ENCODE measurements around the gene ASB15.
"Not testable (repeated sequence)": the region's sequence is repeated elsewhere in the genome, so short reads cannot be mapped to it uniquely, and the experiment has no call there.

Gene ASB15

DNA sequence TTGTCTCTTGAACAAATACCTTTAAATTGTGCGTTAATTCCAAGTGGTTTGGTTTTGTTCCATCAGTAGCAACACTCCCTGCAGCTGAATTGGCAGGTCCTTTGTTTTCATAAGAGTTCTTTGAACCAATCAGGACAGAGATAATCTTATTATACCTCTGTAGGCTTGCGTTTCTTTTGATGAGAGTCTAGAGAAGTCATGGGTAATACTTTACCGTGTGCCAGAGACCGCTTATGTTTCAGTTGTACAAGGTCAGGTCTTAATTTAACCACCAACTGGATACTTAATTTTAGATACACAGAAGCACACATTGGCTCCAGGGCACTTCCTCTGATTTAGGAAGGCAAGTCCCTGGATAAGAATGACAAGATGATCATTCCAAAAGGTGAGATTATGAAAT lies at the start of gene ASB15:
ASB15 (plus strand) TSS at position 292 of the 400 bp plus-strand sequence. CDS start 12,682 bp downstream, outside the sequence.
- DNase-seq, result no peak

GRCh38 chr7:123552134-123552533 lies 49.5 kb upstream of the ASB15 start:
- not testable (repeated sequence) for DNase-seq

DNA sequence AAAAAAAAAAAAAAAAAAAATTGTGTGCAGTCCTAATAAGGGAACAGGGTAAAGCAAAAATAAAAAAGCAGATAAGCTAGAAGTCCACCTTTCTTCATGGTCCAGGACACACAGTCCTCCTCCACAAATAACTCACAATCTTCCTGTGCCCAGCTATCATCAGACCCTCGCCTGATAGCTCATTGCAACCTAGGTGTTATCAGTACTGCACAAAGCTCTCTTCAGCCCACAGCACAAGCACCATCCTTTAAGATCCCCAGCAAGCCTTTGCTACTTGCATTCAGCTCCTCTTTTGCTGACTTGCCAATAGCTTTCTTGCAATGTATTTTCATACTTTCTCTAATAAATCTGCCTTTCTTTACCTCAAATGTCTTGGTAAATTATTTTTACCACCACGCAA lies 49.0 kb upstream of the ASB15 start:
- no peak for DNase-seq

DNA sequence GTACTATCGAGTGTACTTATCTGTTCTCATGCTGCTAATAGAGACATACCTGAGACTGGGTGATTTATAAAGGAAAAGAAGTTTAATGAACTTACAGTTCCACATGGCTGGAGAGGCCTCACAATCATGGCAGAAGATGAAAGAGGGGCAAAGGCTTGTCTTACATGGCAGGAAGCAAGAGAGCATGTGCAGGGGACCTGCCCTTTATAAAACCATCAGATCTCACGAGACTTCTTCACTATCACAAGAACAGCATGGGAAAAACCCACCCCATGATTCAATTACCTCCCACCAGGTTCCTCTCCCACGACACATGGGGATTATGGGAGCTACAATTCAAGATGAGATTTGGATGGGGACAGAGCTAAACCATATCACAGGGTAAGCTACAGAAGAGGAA lies 48.5 kb upstream of the ASB15 start:
- DNase-seq, result no peak

DNA sequence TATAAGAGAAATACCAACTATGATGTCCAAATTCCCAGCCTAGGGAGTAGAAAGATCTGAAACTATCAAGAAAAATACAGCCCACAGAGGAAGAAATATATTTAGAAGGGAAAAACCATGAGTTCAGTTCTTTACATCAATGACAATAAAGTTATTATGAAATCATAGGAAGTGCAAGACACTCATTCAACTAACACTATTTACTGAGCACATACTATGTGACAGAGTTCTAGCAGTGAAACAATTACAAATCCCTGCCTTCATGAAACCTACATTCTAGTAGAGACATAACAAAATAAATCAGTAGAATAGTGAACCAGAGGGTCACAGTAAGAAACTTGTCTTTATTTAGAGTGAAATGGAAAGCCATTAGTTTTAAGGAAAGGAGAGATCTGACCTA lies 46.1 kb upstream of the ASB15 start:
- DNase-seq, result no peak

- DNase-seq, result no peak
These were observed 44.6 kb upstream of the ASB15 start for GRCh38 chr7:123557016-123557397.

DNA sequence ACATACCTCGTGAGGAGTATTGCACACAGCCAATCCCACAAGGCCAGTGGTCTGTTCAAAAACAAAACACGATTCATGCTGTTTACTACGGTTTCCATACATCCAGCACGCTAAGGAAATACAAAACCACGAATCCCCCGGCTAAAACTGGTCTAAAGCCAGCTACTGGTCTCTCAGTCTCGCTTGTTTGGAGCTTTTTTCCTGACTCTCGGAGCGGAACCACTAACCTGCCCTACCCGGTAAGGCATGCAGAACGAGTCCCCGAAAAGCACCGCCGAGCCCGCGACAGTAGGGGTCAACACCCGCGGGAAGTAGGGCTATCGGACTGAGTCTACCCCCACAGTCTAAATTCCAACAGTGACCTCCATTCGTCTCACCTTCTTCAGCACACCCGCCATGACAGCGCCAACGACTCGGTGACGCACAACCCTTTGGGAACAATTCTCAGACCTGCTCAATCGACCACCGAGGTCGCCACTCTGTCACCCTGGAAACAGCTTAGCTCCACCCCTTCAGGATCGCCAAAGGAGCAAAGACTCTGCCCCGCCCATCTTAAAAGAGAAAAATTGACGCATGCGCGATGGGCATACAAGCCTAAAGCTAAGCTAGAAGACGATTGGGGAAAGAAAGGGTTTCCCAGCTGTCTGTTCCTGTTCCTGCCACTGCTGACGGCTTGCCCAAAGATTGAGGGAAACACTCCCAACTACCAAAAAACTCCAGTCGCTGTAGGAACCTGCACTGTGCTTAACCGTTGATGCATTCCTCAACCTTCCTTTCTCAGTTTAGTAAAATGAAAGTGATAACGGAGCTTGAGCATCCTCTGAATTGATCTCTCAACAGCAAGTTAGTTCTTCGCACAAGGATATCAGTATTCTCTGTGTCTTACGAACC lies 44.0 kb upstream of the ASB15 start, which contains the start of gene NDUFA5:
NDUFA5 (minus strand) TSS at position 421 of the 891 bp plus-strand sequence; CDS start at position 398, 23 bp downstream.
- peak; percentile 82 for DNase-seq

GRCh38 chr7:123558289-123558874 lies 43.2 kb upstream of the ASB15 start:
- no peak for DNase-seq

GRCh38 chr7:123562121-123562520 lies 39.5 kb upstream of the ASB15 start:
- DNase-seq, result no peak

GRCh38 chr7:123569352-123570010 lies 32.1 kb upstream of the ASB15 start:
- DNase-seq, result no peak

GRCh38 chr7:123570390-123571182 lies 31.0 kb upstream of the ASB15 start:
- DNase-seq, result no peak

GRCh38 chr7:123571187-123571586 lies 30.4 kb upstream of the ASB15 start:
- DNase-seq, result no peak

GRCh38 chr7:123571684-123572083 lies 29.9 kb upstream of the ASB15 start:
- no peak for DNase-seq

DNA sequence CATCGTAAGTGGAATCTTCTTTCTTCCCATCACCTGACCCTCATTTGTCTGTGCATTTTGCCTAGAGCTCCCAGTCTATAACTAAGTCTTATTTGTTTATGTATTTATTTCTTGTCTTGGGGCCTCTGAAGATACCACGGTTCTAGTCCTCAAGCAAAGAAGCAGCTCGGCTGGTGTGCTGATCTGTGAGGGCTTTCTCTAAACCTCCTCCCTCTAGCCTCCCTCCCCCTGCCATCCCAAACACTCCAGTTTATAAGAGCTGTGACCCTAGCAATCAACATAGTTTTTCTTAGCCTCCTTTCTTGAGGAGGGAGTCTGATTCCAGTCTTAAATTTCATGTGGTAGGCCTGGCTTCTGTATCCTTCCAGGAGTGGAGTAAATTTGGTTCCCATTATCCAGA lies 28.3 kb upstream of the ASB15 start:
- no peak for DNase-seq

DNA sequence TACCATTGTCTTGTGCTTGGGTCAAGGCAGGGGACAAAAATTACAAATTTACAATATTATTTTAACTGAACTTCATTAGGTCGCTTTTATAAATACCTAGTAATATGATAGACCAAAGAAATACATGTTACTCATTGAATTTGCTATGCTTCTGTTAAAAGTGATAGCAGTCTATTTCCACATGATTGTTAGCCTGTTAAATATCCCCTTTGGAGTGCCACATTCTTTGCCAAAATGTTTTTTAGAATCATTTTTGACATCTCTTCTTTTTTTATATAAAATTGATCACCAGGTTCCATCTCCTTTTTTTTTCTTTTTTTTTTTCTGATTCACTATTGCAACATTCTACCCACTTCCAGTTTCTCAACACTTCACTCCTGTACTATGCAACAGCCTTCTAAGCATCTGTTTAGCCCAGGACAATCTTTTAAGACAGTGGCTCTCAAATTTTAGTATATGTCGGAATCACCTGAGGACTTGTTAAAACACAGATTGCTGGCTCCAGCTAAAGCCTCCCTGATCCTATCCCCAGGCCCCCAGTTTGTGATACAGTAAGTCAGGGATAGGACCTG lies 27.6 kb upstream of the ASB15 start:
- DNase-seq, result no peak

DNA sequence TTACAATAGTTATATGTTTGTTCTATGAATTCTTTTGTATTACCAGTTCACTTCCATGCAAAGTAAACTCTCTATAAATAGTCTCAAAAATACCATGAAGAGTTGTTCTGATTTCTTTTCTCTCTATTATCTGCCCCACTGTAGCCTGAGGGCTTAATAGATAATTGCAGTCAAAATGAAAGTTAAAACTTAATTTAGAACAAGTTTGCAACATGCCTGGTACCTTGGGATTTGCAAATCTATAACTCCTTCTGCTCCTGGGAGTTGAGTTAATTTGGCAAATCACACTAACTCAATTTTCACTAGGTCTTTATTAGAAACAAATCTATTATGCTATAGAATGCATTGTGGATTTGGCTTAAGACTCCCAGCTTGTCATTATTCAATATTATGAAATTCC lies 22.2 kb upstream of the ASB15 start:
- DNase-seq, result no peak

DNA sequence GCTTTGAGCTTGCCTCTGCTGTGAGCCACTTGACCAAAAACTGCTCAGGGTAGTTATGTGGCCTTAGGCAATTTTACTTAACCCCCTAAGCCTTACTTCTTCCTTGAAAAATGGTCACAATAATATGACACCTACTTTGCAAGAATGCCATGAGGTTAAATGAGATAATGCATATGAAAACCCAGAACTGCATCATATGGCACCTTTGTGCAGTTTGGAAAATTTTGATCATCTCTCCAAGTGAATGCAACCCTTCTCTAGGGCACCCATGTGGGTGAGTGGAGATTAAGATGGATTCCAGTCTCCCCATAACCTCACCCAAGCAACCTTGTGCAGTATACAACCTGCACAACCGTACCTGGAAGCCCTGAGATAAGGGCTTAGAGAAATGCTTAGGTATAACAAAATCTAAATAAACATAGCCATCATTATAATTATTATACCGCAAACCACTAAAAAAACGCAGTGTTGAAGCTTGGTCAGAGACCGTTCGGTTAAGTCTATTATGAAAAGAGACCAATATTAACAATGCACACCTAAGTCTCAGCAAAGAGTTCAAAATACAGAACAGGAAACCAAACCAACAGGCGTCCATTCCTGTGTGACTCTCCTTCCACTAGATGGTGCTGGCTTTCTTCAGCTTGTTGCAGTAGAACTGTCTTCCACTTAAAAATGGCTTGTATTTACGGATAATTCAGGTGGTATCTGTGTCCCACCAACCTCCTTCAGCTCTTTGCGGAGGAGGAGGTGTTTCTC lies 21.0 kb upstream of the ASB15 start:
- no peak for DNase-seq

GRCh38 chr7:123581162-123581459 lies 20.5 kb upstream of the ASB15 start:
- DNase-seq, result no peak

DNA sequence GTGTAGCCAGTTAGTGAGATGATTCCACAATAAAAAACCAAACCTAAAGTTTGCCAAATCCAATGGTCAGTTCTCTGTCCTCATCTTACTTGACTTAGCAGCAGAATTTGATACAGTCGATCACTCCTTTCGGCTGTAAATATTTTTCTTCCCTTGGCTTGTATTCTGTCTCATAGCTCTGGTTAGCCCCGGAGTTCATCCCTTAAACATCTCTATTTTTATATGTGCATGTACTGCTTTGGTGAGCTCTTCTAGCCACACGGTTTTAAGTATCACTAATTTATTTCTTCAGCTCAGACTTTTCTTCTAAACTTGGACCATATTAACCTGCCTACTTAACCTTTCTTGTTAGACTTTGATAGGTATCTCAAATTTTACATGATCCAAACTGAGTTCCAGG lies 17.8 kb upstream of the ASB15 start:
- no peak for DNase-seq

GRCh38 chr7:123588376-123588775 lies 13.2 kb upstream of the ASB15 start:
- no peak for DNase-seq

- no peak for DNase-seq
These were observed 6.8 kb upstream of the ASB15 start for GRCh38 chr7:123594813-123595241.

DNA sequence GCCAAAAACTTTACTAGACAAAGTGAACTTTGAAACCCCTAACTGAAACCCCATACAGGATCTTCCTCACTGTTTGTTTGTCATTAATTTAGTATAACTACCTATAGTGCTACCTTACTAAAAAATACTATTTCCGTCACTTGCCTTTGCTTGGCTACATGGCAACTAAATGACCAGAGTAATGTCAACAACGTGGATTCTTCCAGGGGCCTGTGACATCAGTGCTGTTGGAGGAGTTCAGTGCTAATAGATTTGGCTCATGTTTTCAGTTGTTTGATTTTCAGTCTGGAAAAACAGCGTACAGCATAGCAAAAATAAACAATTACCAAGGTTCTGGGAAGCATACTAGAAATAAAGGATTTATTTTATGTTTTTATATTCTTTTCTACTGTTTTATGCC lies 3.0 kb upstream of the ASB15 start:
- no peak for DNase-seq

Measured in GOT3 (cell line).